GM21737 (cell line): ENCODE results near the gene ZNF528.

Experiments
- ATAC-seq: cut with Tn5 transposase; IDR thresholded peaks from one replicate; pipeline ENCODE4 v1.9.1; 2021; ENCODE audit warnings: mild to moderate bottlenecking, moderate library complexity; ENCODE audit not compliant: unreplicated experiment

Gene ZNF528

GRCh38 chr19:52397310-52398080, at the start of gene ZNF528:
Gene ZNF528, plus strand, starts transcription at chr19:52397849. Its CDS starts 4,165 bp downstream, at chr19:52402014.
- peak; percentile 89 for ATAC-seq

GRCh38 chr19:52351512-52351911, 46.1 kb upstream of the ZNF528 start:
- ATAC-seq: no peak

GRCh38 chr19:52366414-52366824, 31.2 kb upstream of the ZNF528 start:
- ATAC-seq: no peak

- peak; percentile 94 for ATAC-seq
Measured at GRCh38 chr19:52369559-52370340, 27.9 kb upstream of the ZNF528 start, which contains the start of gene ZNF880. Gene ZNF880, plus strand, starts transcription at chr19:52369923. Its CDS starts 43 bp downstream, at chr19:52369966.

GRCh38 chr19:52370341-52370710, 27.3 kb upstream of the ZNF528 start:
- ATAC-seq: no peak

- no peak for ATAC-seq
Measured at GRCh38 chr19:52391135-52391534, 6.5 kb upstream of the ZNF528 start.

GRCh38 chr19:52398081-52398441, 412 bp downstream of the ZNF528 start:
- no peak for ATAC-seq

- ATAC-seq: no peak
Measured at GRCh38 chr19:52410276-52410675, 12.6 kb downstream of the ZNF528 start.

GRCh38 chr19:52415711-52416110, 18.1 kb downstream of the ZNF528 start:
- no peak for ATAC-seq

GRCh38 chr19:52428937-52429336, 31.3 kb downstream of the ZNF528 start, which contains the start of gene ZNF534:
Gene ZNF534, plus strand, starts transcription at chr19:52429148. Its CDS starts 2,327 bp downstream, at chr19:52431475.
- no peak for ATAC-seq

- ATAC-seq: no peak
Measured at GRCh38 chr19:52442179-52442578, 44.5 kb downstream of the ZNF528 start.

GRCh38 chr19:52444506-52444905, 46.9 kb downstream of the ZNF528 start:
- no peak for ATAC-seq

GRCh38 chr19:52451241-52451640, 53.6 kb downstream of the ZNF528 start:
- ATAC-seq: no peak

- no peak for ATAC-seq
Measured at GRCh38 chr19:52453324-52454094, 55.9 kb downstream of the ZNF528 start, which contains the start of gene ZNF578. Gene ZNF578, plus strand, starts transcription at chr19:52453553. Its CDS starts 48,293 bp downstream, at chr19:52501846.

- no peak for ATAC-seq
Measured at GRCh38 chr19:52464798-52465470, 67.3 kb downstream of the ZNF528 start.
